GM12891 (cell line): Measurements from ENCODE around the gene NUSAP1.

Experiments
- PAX5 ChIP-seq: IDR thresholded peaks from 2 replicates; pipeline ENCODE4 v1.6.1; 2011; ENCODE audit warnings: low read length, moderate library complexity, mild to moderate bottlenecking; ENCODE audit not compliant: insufficient read depth, severe bottlenecking
- POLR2A ChIP-seq: IDR thresholded peaks from 2 replicates; pipeline ENCODE4 v1.6.1; 2011; ENCODE audit warnings: low read depth, low read length, control low read depth
- POLR2AphosphoS5 ChIP-seq: IDR thresholded peaks from 2 replicates; pipeline ENCODE4 v1.6.1; 2011; ENCODE audit warnings: low read depth, low read length, control low read depth
- POU2F2 ChIP-seq: IDR thresholded peaks from 2 replicates; pipeline ENCODE4 v1.6.1; 2011; ENCODE audit warnings: low read depth, mild to moderate bottlenecking, control low read depth, low read length, moderate library complexity
- TAF1 ChIP-seq: IDR thresholded peaks from 2 replicates; pipeline ENCODE4 v1.6.1; 2011; ENCODE audit warnings: low read depth, low read length, control low read depth

DNA sequence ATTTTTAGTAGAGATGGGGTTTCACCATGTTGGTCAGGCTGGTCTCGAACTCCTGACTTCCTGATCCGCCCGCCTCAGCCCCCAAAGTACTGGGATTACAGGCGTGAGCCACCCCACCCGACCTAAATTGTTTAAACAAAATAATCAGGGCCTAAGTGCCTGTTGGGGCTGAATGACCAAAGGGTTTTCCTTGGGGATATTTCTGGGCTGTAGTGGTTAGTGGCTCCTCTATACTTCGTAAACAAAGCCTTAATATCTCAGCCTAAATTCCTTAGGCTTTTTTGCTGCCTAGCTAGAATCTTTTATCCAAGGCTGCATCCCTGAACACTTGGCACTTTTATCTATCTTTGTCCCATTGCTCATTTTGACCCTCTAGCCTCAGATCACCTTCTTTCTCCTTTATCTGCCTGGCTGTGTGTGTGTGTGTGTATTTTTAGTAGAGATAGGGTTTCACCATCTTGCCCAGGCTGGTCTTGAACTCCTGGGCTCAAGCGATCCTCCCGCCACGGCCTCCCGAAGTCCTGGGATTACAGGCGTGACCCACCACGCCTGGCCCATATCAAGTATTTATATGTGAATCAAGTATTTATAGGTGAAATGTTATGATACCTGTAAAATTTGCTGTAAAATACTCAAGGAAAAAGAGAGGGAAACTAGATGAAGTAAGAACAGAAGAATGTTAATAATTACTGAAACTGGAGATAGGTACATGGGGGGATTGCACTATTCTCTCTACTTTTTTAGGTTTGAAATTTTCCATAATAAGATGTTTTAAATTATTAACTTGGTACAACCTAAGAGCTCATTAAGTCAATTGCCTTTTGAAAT, 1.8 kb downstream of the NUSAP1 start:
- no peak for TF ChIP-seq POLR2A
- TF ChIP-seq POLR2AphosphoS5, result no peak
- TF ChIP-seq TAF1, result no peak
- no peak for TF ChIP-seq PAX5
- no peak for TF ChIP-seq POU2F2
